ENCODE measurements around the gene KLF16.

Gene KLF16

DNA sequence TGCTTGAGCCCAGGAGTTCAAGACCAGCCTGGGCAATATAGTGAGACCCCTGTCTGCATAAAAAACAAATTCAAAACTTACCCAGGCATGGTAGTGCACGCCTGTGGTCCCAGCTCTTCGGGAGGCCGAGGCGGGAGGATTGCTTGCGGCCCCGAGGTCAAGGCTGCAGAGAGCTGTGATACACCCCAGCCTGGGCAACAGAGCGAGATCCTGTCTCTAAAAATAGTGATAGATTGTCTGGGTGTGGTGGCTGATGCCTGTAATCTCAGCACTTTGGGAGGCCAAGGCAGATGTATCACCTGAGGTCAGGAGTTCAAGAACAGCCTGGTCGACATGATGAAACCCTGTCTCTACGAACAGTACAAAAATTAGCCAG, 4.0 kb upstream of the KLF16 start:
- no peak for DNase-seq (ENCODE audit: low read depth)

DNA sequence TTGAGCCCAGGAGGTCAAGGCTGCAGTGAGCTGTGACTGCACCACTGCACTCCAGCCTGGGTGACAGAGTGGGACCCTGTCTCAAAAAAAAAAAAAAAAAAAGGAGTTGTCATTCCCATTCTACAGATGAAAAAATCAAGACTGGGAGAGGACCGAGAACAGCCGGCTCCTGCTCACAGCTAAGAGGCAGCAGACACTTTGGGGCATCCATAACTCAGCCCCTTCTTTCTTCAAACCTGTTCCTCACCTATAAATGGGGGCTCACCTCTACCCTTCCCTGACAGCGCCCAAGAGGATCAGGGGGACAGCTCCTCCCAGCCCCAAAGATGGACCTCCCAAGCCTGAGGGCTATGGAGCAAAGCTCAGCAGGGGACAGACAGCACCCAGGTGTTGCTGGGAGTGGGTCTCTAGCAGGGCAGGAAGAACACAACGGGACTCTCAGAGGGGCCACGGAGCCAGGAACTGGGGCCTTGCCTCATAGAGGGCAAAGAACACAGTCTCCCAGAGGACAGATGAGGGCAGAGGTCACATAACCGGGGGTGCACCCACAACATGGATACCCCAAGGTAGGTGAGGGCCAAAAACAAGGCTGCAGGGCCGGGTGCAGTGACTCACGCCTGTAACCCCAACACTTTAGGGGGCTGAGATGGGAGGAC, 3.4 kb upstream of the KLF16 start:
- DNase-seq (ENCODE audit: low read depth): no peak

DNA sequence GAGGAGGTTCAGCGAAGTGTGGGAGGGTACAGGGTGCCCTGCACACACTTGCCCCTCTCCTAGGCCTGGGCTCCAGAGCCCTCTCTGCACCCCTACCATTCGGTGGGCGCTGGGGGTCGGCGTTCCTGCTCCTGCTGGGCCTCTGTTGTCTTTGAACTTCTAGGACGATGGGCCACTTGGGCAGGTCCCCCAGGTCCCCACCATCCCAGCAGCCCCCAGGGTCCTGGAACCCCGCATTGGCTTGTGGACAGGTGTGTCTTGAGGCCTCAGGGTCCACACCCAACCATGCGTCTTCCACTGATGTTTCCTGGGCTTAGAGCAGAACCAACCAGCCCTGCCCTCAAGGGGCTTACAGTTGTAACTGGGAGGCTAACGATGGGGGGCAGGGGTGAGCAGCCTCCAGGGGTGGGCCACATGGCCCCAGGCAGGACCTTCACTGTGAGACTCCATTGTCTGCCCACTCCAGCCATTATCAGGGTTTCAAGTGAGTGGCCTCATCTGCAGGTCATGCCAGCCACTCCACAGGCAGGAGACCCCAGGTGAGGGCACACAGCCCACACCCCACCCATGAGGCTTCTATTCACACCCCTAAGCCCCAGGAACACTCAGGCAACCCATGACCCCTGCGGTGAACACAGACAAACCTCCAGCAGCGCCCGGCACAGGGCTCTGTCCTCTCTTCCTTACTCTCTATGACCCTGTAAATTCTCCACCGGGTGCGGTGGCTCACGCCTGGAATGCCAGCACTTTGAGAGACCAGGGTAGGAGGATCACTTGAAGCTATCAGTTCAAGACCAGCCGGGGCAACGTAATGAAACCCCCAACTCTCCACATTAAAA, 2.0 kb upstream of the KLF16 start:
- DNase-seq (ENCODE audit: low read depth): no peak

GRCh38 chr19:1864480-1865171, 1.2 kb upstream of the KLF16 start:
- no peak for DNase-seq (ENCODE audit: low read depth)

- DNase-seq (ENCODE audit: low read depth): peak; percentile 90
Measured at GRCh38 chr19:1863638-1864479, 480 bp upstream of the KLF16 start.

DNA sequence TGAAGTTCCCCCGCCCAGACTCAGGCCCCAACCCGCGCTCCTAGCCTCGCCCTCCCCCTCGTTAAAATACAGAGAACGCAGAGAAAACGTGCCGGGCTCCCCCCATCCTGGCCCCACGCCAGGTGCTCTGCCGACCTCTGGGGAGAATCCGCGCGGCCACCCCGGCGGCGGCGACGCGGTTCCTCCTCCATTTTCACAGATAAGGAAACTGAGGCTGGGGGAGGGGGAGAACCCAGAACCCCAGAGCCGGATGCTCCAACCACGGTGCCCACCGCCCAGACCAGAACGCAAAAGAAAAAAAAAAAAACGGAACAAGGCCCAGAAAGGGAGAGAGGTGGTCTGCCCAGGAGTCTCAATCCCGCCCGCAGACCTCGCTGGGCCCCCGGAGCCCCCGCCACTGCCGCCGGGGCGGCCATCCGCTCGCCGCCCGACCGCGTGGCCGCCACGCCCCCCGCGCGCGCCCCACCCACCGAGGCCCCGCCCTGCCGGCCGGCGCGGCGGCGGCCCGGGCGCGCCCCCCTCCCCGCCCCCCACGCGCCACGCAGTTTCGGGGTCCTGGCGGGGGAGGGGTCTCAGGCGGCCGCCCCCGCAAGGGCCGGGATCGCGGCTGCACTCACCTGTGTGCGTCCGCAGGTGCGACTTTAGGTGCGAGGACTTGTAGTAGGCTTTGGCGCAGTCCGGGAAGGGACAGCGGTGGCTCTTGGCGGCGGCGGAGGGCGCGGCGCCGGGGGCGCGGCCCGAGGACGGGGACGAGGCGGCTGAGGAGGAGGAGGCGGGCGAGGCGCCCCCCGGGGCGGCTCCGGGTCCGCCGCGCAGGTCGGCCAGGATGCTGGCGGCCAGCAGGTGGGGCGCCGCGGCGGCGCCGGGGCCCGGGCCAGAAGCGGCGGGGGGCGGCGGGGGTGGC, 703 bp downstream of the KLF16 start:
- DNase-seq (ENCODE audit: low read depth): no peak

GRCh38 chr19:1862068-1862423, 1.3 kb downstream of the KLF16 start:
- no peak for DNase-seq (ENCODE audit: low read depth)

DNA sequence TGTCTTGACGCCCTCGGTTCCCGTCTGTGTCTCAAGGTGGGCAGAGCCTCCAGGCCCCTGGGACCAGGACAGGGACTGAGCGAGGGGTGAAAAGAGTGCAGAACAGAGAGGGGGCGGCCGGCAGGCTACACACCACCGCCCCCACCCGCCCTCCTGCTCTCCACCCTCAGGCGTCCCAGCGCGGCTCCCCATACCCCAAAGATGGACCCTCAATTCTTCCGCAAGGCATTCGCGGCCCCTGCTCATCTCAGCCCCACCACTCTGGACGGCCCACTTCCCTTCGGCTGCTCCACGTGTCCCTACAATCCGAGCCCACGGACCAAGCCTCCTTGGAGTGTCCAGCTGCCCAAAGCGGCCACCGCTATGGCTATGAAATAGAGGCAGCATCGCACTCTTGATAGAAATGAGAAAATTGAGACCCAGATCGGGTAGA, 1.8 kb downstream of the KLF16 start:
- DNase-seq (ENCODE audit: low read depth): no peak

- no peak for DNase-seq (ENCODE audit: low read depth)
Measured at GRCh38 chr19:1860821-1861598, 2.4 kb downstream of the KLF16 start.

GRCh38 chr19:1860042-1860775, 3.2 kb downstream of the KLF16 start:
- no peak for DNase-seq (ENCODE audit: low read depth)

- DNase-seq (ENCODE audit: low read depth): no peak
Measured at GRCh38 chr19:1859331-1859781, 4.0 kb downstream of the KLF16 start.

GRCh38 chr19:1858412-1859081, 4.8 kb downstream of the KLF16 start:
- DNase-seq (ENCODE audit: low read depth): no peak

DNA sequence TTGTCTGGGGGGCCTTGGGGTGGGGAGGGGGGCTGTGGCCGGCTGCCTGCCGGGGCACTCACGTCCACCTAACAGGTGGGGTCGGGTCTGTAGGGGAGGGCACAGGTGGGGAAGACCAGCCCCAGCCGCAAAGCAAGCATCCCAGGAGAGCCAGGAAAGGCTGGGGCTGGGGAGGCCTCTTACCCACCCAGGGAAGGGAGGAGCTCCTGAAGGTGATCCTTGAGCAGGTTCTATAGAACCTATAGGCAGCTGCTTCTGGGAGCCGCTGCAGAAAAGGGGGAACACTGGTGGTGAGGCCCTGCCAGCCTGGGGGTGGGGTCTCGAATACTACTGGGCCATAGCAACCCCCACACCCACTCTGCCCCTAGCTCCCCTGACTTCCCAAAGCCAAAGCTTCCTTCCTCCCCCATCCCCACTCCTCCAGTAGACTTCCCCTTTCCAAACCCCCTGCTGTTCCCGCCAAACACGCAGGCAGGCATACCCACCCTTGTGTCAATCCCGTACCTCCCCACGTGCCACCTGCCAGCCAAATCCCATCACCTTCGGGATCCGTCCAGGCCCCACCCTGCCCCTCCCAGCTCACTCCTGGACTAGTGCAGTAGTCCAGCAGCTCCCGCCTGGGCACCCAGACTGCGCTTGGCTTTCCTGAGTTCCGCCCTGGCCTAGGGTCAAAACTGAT, 5.6 kb downstream of the KLF16 start:
- DNase-seq (ENCODE audit: low read depth): no peak

GRCh38 chr19:1856698-1857603, 6.4 kb downstream of the KLF16 start:
- DNase-seq (ENCODE audit: low read depth): no peak

- DNase-seq (ENCODE audit: low read depth): no peak
Measured at GRCh38 chr19:1856345-1856697, 7.1 kb downstream of the KLF16 start.

- no peak for DNase-seq (ENCODE audit: low read depth)
Measured at GRCh38 chr19:1855828-1856255, 7.5 kb downstream of the KLF16 start.

Measured in stimulated activated CD8-positive, alpha-beta memory T cell treated with anti-CD3 and anti-CD28 coated beads, Interleukin-4, amount 100 ng/mL, for 24 hours (primary cell).